Erythroblast (primary cell): ENCODE data around the gene SCLT1.

Source experiments
- GATA1 ChIP-seq: IDR thresholded peaks from 2 replicates; pipeline ENCODE4 v1.6.1; 2011; ENCODE audit warnings: low read depth, mild to moderate bottlenecking, control low read depth, low read length, moderate library complexity
- POLR2A ChIP-seq: IDR thresholded peaks from 2 replicates; pipeline ENCODE4 v1.6.1; 2011; ENCODE audit warnings: mild to moderate bottlenecking, low read length

DNA sequence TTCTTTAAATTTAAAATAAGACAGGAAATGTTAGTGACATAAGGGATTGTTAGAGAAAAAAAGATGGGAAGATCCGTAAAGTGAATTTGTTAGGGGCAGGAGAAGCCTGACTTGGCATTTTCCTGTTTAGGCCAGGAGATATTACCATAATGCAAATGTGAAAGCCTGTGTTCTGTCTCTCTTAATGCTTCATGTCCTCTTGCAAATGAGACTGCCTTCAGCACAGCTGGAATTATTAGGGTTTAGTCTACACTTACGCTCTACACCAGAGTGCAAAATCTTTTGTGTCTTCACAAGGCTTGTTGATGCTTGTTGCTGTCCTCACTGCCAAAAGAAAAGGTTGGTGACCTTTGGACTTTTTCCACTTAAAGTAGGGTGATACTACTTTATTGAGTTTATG lies 227.1 kb downstream of the SCLT1 start:
- TF ChIP-seq POLR2A (no peak), GATA1 (no peak)
